Mesendoderm (in vitro differentiated cells): ENCODE results near the gene NCKAP1.
"Not testable (repeated sequence)": the region's sequence is repeated elsewhere in the genome, so short reads cannot be mapped to it uniquely, and the experiment has no call there.

ENCODE experiments used
- DNase-seq: peaks from one replicate; pipeline ENCODE4 v3.0.0; 2013
- H2AK5ac ChIP-seq: 2 replicates; pipeline ENCODE4 v1.6.1; 2013; ENCODE audit warnings: low read length, inconsistent platforms
- H2BK120ac ChIP-seq: 2 replicates; pipeline ENCODE4 v1.6.1; 2013; ENCODE audit warnings: low read depth, mild to moderate bottlenecking, low read length, moderate library complexity, mixed read lengths
- H2BK15ac ChIP-seq: replicated peaks from 2 replicates; pipeline ENCODE4 v1.6.1; 2013; ENCODE audit warnings: low read depth, mild to moderate bottlenecking, moderate library complexity
- H2BK5ac ChIP-seq: 2 replicates; pipeline ENCODE4 v1.6.1; 2013; ENCODE audit warnings: low read length, inconsistent platforms
- H3K18ac ChIP-seq: 2 replicates; pipeline ENCODE4 v1.6.1; 2013; ENCODE audit warnings: mild to moderate bottlenecking, low read length, mixed read lengths
- H3K23ac ChIP-seq: one replicate; pipeline ENCODE4 v1.6.1; 2013; ENCODE audit warnings: low read length
- H3K27ac ChIP-seq: 2 replicates; pipeline ENCODE4 v1.5.1; 2013; ENCODE audit warnings: low read depth, mild to moderate bottlenecking, inconsistent platforms, low read length, moderate library complexity
- H3K27me3 ChIP-seq: 2 replicates; pipeline ENCODE4 v1.6.1; 2013; ENCODE audit warnings: low read length, control low read depth, mild to moderate bottlenecking, inconsistent platforms; ENCODE audit not compliant: insufficient read depth, poor library complexity
- H3K36me3 ChIP-seq: 2 replicates; pipeline ENCODE4 v1.6.1; 2013; ENCODE audit warnings: low read length, inconsistent platforms; ENCODE audit not compliant: control insufficient read depth, insufficient read depth
- H3K4ac ChIP-seq: one replicate; pipeline ENCODE4 v1.6.1; 2013; ENCODE audit warnings: low read depth, mild to moderate bottlenecking, low read length, moderate library complexity
- H3K4me1 ChIP-seq: 2 replicates; pipeline ENCODE4 v1.6.1; 2013; ENCODE audit warnings: low read depth, low read length, inconsistent platforms; ENCODE audit not compliant: control insufficient read depth
- H3K4me2 ChIP-seq: 2 replicates; pipeline ENCODE4 v1.6.1; 2013; ENCODE audit warnings: low read length
- H3K4me3 ChIP-seq: 2 replicates; pipeline ENCODE4 v1.5.1; 2013; ENCODE audit warnings: mild to moderate bottlenecking, low read length
- H3K56ac ChIP-seq: one replicate; pipeline ENCODE4 v1.6.1; 2013; ENCODE audit warnings: low read length
- H3K79me1 ChIP-seq: 2 replicates; pipeline ENCODE4 v1.6.1; 2013; ENCODE audit warnings: low read length, inconsistent platforms
- H3K79me2 ChIP-seq: 2 replicates; pipeline ENCODE4 v1.6.1; 2013; ENCODE audit warnings: mild to moderate bottlenecking, low read length; ENCODE audit not compliant: control insufficient read depth, insufficient read depth
- H3K9ac ChIP-seq: 2 replicates; pipeline ENCODE4 v1.6.1; 2013; ENCODE audit warnings: low read length, inconsistent platforms
- H4K5ac ChIP-seq: one replicate; pipeline ENCODE4 v1.6.1; 2013; ENCODE audit warnings: low read length
- H4K8ac ChIP-seq: one replicate; pipeline ENCODE4 v1.6.1; 2013; ENCODE audit warnings: low read depth, mild to moderate bottlenecking, control low read depth, low read length, moderate library complexity
- WGBS: extraction: QIAGEN DNeasy Blood & Tissue Kit; methylation state at CpG from one replicate; pipeline ENCODE4 v1.1.7; 2013; ENCODE audit warnings: low lambda C conversion rate, missing lambda C conversion rate; ENCODE audit not compliant: insufficient coverage; ENCODE audit errors: extremely low coverage; 5-methylcytosine and 5-hydroxymethylcytosine counted together

NCKAP1 gene

GRCh38 chr2:182885771-182886170, 152.5 kb downstream of the NCKAP1 start:
- Histone ChIP-seq H3K4me2 (no peak overlapping the region), H3K27ac (no peak overlapping the region), H4K8ac (no peak overlapping the region), H2AK5ac (no peak overlapping the region), H3K23ac (no peak overlapping the region), H3K79me1 (no peaks in the 10 kb centered on the region), H4K5ac (no peak overlapping the region), H3K27me3 (no peaks in the 10 kb centered on the region), H3K18ac (no peak overlapping the region), H3K36me3 (no peaks in the 10 kb centered on the region), H2BK5ac (no peak overlapping the region), H3K4me3 (no peak overlapping the region), H3K56ac (no peak overlapping the region), H2BK15ac (no peak overlapping the region), H3K4ac (no peak overlapping the region), H3K4me1 (no peaks in the 10 kb centered on the region), H3K79me2 (no peaks in the 10 kb centered on the region), H2BK120ac (no peak overlapping the region), H3K9ac (no peak overlapping the region)
- no CpG with 5 or more reads among the region's 1 CpG for WGBS
- no peak for DNase-seq

- no CpG with 5 or more reads among the region's 2 CpGs for WGBS
- H3K9ac ChIP-seq: no peak overlapping the region
- no peaks in the 10 kb centered on the region for H3K27me3 ChIP-seq
- no peak overlapping the region for H2BK15ac ChIP-seq
- no peak overlapping the region for H3K4ac ChIP-seq
- no peak overlapping the region for H3K18ac ChIP-seq
- H3K56ac ChIP-seq: no peak overlapping the region
- H4K5ac ChIP-seq: no peak overlapping the region
- H2AK5ac ChIP-seq: no peak overlapping the region
- DNase-seq: no peak
- H3K4me3 ChIP-seq: no peak overlapping the region
- no peak overlapping the region for H3K23ac ChIP-seq
- no peaks in the 10 kb centered on the region for H3K36me3 ChIP-seq
- H3K4me1 ChIP-seq: no peaks in the 10 kb centered on the region
- H2BK5ac ChIP-seq: no peak overlapping the region
- no peaks in the 10 kb centered on the region for H3K79me2 ChIP-seq
- H3K79me1 ChIP-seq: no peaks in the 10 kb centered on the region
- no peak overlapping the region for H3K4me2 ChIP-seq
- no peak overlapping the region for H2BK120ac ChIP-seq
- no peak overlapping the region for H3K27ac ChIP-seq
- no peak overlapping the region for H4K8ac ChIP-seq
Measured at GRCh38 chr2:182883451-182883850, 154.8 kb downstream of the NCKAP1 start.

GRCh38 chr2:182880100-182880499, 158.2 kb downstream of the NCKAP1 start:
- H3K18ac ChIP-seq, H3K36me3 ChIP-seq, H3K9ac ChIP-seq, H3K56ac ChIP-seq, H3K27ac ChIP-seq, H4K5ac ChIP-seq, H4K8ac ChIP-seq, H3K4ac ChIP-seq, H3K4me2 ChIP-seq, DNase-seq, H3K23ac ChIP-seq, H2BK120ac ChIP-seq, H3K4me3 ChIP-seq, H3K79me1 ChIP-seq, H2BK5ac ChIP-seq, H2BK15ac ChIP-seq, H2AK5ac ChIP-seq, H3K27me3 ChIP-seq, H3K4me1 ChIP-seq, H3K79me2 ChIP-seq: not testable (repeated sequence)
- WGBS: no CpG with 5 or more reads among the region's 1 CpG

GRCh38 chr2:182876653-182877052, 161.6 kb downstream of the NCKAP1 start:
- no CpG with 5 or more reads among the region's 1 CpG for WGBS
- H2BK15ac ChIP-seq, H2BK120ac ChIP-seq, H3K4me2 ChIP-seq, H2AK5ac ChIP-seq, H3K9ac ChIP-seq, H4K8ac ChIP-seq, H3K27ac ChIP-seq, H3K4me1 ChIP-seq, H4K5ac ChIP-seq, H3K4ac ChIP-seq, H3K4me3 ChIP-seq, H3K79me1 ChIP-seq, H3K36me3 ChIP-seq, H3K23ac ChIP-seq, H3K79me2 ChIP-seq, H3K18ac ChIP-seq, H3K27me3 ChIP-seq, H2BK5ac ChIP-seq, H3K56ac ChIP-seq, DNase-seq: not testable (repeated sequence)

- Histone ChIP-seq H3K18ac (no peak overlapping the region), H3K79me1 (no peaks in the 10 kb centered on the region), H3K56ac (no peak overlapping the region), H3K9ac (no peak overlapping the region), H3K27me3 (peaks cover 1% of the 10 kb centered on the region), H4K5ac (no peak overlapping the region), H3K23ac (no peak overlapping the region), H3K4me3 (no peak overlapping the region), H2BK120ac (no peak overlapping the region), H3K4ac (no peak overlapping the region), H3K4me2 (no peak overlapping the region), H2BK5ac (no peak overlapping the region), H3K79me2 (no peaks in the 10 kb centered on the region), H4K8ac (no peak overlapping the region), H3K36me3 (no peaks in the 10 kb centered on the region), H3K4me1 (peaks cover 8% of the 10 kb centered on the region), H3K27ac (no peak overlapping the region), H2BK15ac (no peak overlapping the region), H2AK5ac (no peak overlapping the region)
- WGBS: no CpG with 5 or more reads among the region's 1 CpG
- peak; percentile 79 for DNase-seq
Measured at GRCh38 chr2:182870227-182870626, 168.0 kb downstream of the NCKAP1 start.

GRCh38 chr2:182868054-182868796, 170.0 kb downstream of the NCKAP1 start:
- Histone ChIP-seq H2AK5ac (no peak overlapping the region), H3K36me3 (no peaks in the 10 kb centered on the region), H3K4me1 (peaks cover 8% of the 10 kb centered on the region), H4K8ac (no peak overlapping the region), H3K18ac (no peak overlapping the region), H3K4me3 (no peak overlapping the region), H3K4ac (no peak overlapping the region), H3K4me2 (no peak overlapping the region), H3K23ac (no peak overlapping the region), H3K79me1 (no peaks in the 10 kb centered on the region), H4K5ac (no peak overlapping the region), H3K9ac (no peak overlapping the region), H3K27ac (no peak overlapping the region), H2BK5ac (no peak overlapping the region), H2BK15ac (no peak overlapping the region), H3K56ac (no peak overlapping the region), H3K27me3 (peaks cover 3% of the 10 kb centered on the region), H2BK120ac (no peak overlapping the region), H3K79me2 (no peaks in the 10 kb centered on the region)
- peak; percentile 44 for DNase-seq
- no CpG with 5 or more reads among the region's 6 CpGs for WGBS
